Measurements from ENCODE around the gene SORD. TPM values are rescaled to one million over a fixed set of nuclear protein-coding genes. Genes with fewer than 3 reads are reported as not detected.

Gene SORD
- total RNA-seq, 1 donor from 2014 or later: 10.5 TPM

DNA sequence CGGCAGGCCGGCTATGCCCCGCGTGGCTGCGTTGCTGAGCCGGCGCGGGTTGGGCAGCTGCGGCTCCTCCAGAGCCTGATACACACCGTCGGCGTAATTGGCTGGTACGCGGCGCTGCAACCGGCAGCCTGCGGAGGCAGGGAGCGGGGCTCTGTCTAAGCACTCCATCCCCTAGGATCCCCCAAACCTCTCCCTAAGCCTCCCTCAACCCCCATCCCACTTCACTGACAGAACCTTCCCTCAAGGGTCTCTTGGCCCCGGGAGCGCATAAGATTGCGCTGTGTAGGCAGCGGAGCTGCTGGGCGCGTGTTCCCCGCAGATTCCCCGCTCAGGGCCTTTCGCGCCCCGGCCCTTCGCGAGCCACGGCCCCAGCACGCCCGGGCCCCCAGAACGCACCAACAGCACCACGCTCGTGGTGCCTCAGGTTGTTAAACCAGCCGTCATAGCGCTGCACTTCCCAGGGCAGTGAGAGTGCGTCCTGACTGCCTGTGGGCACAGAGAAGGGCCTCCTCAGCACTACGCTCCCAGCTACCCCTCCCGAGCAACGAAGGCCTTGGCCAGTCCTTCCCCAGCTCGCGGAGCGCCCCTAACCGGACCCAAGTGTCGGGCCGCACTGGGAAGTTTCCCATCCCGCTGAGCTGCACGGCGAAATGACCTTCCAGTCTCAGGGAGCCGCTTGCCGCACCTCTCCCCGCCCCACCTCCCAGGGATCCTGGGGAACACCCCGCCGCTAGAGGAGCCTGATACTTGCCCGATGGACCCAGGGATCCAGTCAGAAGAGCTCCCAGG, 89.8 kb downstream of the SORD start:
- H3K9me3 ChIP-seq: no peaks in the 10 kb centered on the region
- H3K27me3 ChIP-seq (ENCODE audit: low read depth): peaks cover 85% of the 10 kb centered on the region
- DNase-seq: no peak
- H3K4me3 ChIP-seq: peak overlapping the region; percentile 21
- no peaks in the 10 kb centered on the region for H3K36me3 ChIP-seq
- peaks cover 39% of the 10 kb centered on the region for H3K4me1 ChIP-seq
- TF ChIP-seq, protein P1, sequence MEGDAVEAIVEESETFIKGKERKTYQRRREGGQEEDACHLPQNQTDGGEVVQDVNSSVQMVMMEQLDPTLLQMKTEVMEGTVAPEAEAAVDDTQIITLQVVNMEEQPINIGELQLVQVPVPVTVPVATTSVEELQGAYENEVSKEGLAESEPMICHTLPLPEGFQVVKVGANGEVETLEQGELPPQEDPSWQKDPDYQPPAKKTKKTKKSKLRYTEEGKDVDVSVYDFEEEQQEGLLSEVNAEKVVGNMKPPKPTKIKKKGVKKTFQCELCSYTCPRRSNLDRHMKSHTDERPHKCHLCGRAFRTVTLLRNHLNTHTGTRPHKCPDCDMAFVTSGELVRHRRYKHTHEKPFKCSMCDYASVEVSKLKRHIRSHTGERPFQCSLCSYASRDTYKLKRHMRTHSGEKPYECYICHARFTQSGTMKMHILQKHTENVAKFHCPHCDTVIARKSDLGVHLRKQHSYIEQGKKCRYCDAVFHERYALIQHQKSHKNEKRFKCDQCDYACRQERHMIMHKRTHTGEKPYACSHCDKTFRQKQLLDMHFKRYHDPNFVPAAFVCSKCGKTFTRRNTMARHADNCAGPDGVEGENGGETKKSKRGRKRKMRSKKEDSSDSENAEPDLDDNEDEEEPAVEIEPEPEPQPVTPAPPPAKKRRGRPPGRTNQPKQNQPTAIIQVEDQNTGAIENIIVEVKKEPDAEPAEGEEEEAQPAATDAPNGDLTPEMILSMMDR (IDR thresholded peaks at IDR 0.05): no peak
- intact Hi-C loops (cut with DNase I): no loop called here
- peak in 1 of 2 donors; percentile 1 for ATAC-seq
- H3K27ac ChIP-seq: no peak overlapping the region

DNA sequence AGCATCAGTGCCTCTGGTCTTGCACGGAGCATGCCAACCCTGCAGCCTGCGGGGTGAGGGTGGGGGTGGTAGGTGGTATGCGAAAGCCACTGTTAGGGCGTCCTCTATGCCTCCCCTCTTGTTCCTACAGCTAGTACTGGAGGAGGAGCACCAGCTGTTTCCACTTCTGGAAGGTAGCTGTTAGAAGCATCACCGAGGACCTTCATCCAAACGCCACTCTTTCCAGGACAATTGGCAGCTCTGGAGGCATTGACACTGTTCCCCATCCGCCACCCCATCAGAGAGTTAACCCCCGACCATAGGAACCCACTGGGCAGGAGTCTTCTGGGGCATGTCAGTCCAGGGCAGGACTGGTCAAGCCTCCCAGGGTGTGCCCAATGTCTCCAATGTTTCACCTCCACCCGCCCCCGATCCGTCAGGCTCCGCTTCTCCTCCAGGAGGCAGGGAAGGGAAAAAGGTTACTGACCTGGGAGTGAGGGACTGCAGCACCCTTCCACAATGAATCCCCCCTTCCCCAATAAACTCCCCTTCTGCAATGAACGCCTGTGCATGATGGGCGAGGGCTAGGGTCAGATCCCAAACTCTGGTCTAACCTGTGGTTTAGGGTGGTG, 90.5 kb downstream of the SORD start:
- no peak for DNase-seq
- H3K27me3 ChIP-seq (ENCODE audit: low read depth): peaks cover 81% of the 10 kb centered on the region

DNA sequence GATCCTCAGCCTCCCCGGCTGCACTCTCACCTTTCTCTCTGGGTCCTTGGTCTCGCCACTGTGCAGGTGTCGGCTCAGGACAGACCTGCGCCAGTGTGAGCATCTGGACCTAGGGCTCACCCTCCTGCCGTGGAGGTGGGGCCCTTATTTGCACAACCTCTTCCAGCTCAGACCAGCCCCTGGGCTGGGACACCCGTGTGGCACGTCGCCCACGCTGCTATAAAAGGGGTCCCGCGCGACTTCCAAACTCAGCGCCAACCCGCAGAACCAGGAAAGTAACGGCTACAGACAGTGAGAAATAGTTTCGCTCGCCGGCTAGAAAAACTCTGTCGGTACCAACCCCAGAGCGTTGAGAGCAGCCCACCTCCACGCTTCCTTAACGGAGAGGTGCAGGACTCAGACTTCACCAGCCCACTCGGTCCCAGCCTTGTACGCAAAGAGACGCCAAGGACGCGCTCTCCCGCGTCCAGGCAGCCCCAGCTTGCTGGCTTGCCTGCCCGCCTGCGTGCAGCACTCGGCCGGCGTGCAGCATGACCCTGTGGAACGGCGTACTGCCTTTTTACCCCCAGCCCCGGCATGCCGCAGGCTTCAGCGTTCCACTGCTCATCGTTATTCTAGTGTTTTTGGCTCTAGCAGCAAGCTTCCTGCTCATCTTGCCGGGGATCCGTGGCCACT, 91.2 kb downstream of the SORD start, which contains the start of the genes DUOX2 and DUOXA2:
TSS of gene DUOX2 (minus strand) at position 97 of the 675 bp plus-strand sequence. CDS start 761 bp downstream, outside the sequence.
TSS of gene DUOXA2 (plus strand) at position 251 of the 675 bp plus-strand sequence. CDS start at position 531, 280 bp downstream.
- ATAC-seq (peak in 1 of 2 donors; percentile 2), DNase-seq (no peak)
- H3K27me3 ChIP-seq (ENCODE audit: low read depth): peaks cover 80% of the 10 kb centered on the region
- intact Hi-C loops (cut with DNase I): no loop called here
- H3K4me3 ChIP-seq: no peak within 1 kb of the TSS
- peaks cover 6% of the 10 kb centered on the region for H3K36me3 ChIP-seq
- TF ChIP-seq, protein P1 (IDR thresholded peaks at IDR 0.05): no peak
- H3K9me3 ChIP-seq: no peaks in the 10 kb centered on the region
- peaks cover 42% of the 10 kb centered on the region for H3K4me1 ChIP-seq
- H3K27ac ChIP-seq: no peak within 1 kb of the TSS

More for the DNA sequence above, 90.5 kb downstream of the SORD start:
- Histone ChIP-seq H3K4me1 (peaks cover 42% of the 10 kb centered on the region), H3K9me3 (no peaks in the 10 kb centered on the region), H3K4me3 (no peak overlapping the region), H3K27ac (no peak overlapping the region), H3K36me3 (no peaks in the 10 kb centered on the region)
- TF ChIP-seq, protein P1 (IDR thresholded peaks at IDR 0.05): no peak
- no peak for ATAC-seq
- intact Hi-C loops (cut with DNase I): no loop called here

DNA sequence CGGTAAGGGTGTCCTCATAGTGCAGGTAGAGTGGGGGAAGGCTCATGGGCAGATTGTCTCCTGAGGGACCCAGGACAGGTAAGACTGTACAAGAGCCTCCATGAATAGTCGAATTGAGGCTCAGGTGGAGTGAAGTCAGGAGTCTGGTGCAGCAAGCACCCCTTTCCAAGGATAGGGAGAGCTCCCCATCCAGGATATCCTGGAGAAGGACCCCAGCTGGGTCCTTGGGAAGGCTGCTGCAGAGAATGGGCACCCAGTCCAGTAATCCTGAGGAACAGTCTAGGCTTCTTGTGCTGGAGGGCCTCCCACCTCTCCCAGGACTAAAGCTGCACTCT, 91.7 kb downstream of the SORD start:
- H3K4me3 ChIP-seq: no peak overlapping the region
- no peaks in the 10 kb centered on the region for H3K9me3 ChIP-seq
- H3K27ac ChIP-seq: no peak overlapping the region
- peaks cover 8% of the 10 kb centered on the region for H3K36me3 ChIP-seq
- TF ChIP-seq, protein P1 (IDR thresholded peaks at IDR 0.05): no peak
- H3K4me1 ChIP-seq: peaks cover 42% of the 10 kb centered on the region
- intact Hi-C loops (cut with DNase I): no loop called here
- ATAC-seq (no peak), DNase-seq (no peak)
- peaks cover 80% of the 10 kb centered on the region for H3K27me3 ChIP-seq (ENCODE audit: low read depth)

DNA sequence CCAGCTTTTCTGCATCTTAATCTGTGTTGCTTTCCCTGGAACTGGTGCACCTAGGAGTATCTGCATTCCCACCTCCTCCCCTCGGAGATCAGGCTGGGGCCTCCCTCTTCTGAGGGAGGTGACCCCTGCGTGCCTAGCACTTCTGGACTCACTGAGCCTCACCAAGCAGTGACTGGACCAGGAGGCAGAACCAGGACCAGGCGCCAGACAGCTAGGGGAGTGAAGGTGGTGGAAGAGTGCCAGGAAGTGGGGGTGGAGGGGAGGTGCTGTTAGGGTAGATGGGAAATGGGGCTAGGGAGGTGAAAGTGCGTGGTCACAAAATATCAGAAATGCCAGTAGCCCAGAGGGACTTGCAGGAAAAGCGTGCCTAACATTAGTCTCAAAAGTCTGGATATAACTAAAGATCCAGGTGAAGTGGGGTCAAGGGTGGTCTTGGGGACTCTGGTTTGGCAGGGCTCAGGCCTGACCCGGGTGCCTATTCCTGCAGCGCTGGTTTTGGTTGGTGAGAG, 92.4 kb downstream of the SORD start:
- DNase-seq (no peak), ATAC-seq (no peak)
- peaks cover 8% of the 10 kb centered on the region for H3K36me3 ChIP-seq
- intact Hi-C loops (cut with DNase I): no loop called here
- peaks cover 80% of the 10 kb centered on the region for H3K27me3 ChIP-seq (ENCODE audit: low read depth)
- H3K9me3 ChIP-seq: no peaks in the 10 kb centered on the region
- no peak overlapping the region for H3K4me3 ChIP-seq
- H3K4me1 ChIP-seq: peaks cover 42% of the 10 kb centered on the region
- no peak overlapping the region for H3K27ac ChIP-seq
- TF ChIP-seq, protein P1 (IDR thresholded peaks at IDR 0.05): no peak

Data from lower lobe of right lung (tissue), 2 donors.